Tibial nerve (tissue), 3 donors: ENCODE measurements around the gene LCLAT1.

Experiments used
- POLR2A ChIP-seq, 2 donors: fragments of 450-650 bp; IDR thresholded peaks; one replicate each; pipeline ENCODE4 v1.6.1; 2017; ENCODE audit warnings: antibody characterized with exemption in 2 of 2, mild to moderate bottlenecking in 2 of 2, moderate library complexity in 2 of 2
- TF ChIP-seq, protein P1 (sequence below), 5 experiments: fragments of 200-600 bp in 3 of 5; fragments of 450-650 bp in 2 of 5; sonication (generic) in 3 of 5; IDR thresholded peaks; one replicate each; pipeline ENCODE4 v1.5.1; 2016 to 2019; ENCODE audit warnings: antibody characterized with exemption in 5 of 5, mild to moderate bottlenecking in 3 of 5, moderate library complexity in 2 of 5

DNA sequence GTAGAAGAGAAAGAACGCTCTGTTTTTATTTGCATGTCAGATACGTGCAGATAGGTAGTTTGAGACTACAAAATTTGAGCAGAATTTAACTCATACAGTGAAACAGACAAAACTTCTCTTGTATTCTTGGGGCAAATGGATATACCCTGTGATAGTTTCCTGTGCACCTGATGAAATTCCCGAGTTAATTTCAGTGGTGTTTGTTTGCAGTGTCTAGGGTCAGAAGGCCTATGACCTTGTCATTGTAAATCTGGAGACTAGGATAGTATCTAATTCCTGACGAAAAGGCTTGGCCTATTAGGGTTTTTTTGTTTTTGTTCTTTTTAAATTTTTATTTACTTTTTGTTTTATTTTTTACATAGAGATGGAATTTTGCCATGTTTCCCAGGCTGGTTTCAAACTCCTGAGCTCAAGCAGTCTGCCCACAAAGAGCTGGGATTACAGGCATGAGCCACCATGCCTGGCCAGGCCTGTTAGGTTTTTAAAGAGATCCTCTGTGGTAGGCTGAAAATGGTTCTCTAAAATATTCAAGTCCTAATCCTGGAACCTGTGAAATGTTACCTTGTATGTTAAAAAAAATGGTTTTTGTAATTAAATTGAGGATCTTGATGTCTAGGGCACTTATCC is 17.6 kb downstream of the LCLAT1 start:
- TF ChIP-seq, protein P1, sequence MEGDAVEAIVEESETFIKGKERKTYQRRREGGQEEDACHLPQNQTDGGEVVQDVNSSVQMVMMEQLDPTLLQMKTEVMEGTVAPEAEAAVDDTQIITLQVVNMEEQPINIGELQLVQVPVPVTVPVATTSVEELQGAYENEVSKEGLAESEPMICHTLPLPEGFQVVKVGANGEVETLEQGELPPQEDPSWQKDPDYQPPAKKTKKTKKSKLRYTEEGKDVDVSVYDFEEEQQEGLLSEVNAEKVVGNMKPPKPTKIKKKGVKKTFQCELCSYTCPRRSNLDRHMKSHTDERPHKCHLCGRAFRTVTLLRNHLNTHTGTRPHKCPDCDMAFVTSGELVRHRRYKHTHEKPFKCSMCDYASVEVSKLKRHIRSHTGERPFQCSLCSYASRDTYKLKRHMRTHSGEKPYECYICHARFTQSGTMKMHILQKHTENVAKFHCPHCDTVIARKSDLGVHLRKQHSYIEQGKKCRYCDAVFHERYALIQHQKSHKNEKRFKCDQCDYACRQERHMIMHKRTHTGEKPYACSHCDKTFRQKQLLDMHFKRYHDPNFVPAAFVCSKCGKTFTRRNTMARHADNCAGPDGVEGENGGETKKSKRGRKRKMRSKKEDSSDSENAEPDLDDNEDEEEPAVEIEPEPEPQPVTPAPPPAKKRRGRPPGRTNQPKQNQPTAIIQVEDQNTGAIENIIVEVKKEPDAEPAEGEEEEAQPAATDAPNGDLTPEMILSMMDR (IDR thresholded peaks at IDR 0.05), result no peak
- TF ChIP-seq POLR2A (IDR thresholded peaks at IDR 0.05), result no peak
